HepG2 (cell line): ENCODE measurements around the gene DNAJB6. TPM values are rescaled to one million over a fixed set of nuclear protein-coding genes. Genes with fewer than 3 reads are reported as not detected.

ENCODE experiments used
- CTCF ChIP-seq: sonication (generic); formaldehyde crosslinking; IDR thresholded peaks from 2 replicates; pipeline ENCODE4 v1.5.0; 2020; ENCODE audit warnings: mild to moderate bottlenecking, missing genetic modification reagents, moderate library complexity
- IKZF5 ChIP-seq: IDR thresholded peaks from 2 replicates; pipeline ENCODE4 v1.6.1; 2018; ENCODE audit warnings: missing genetic modification reagents, mild to moderate bottlenecking, missing compliant biosample characterization
- MYPOP ChIP-seq: sonication (generic); formaldehyde crosslinking; IDR thresholded peaks from 2 replicates; pipeline ENCODE4 v1.8.1; 2023; ENCODE audit warnings: mild to moderate bottlenecking, moderate library complexity, missing genetic modification reagents
- POGZ ChIP-seq: sonication (generic); formaldehyde crosslinking; IDR thresholded peaks from 2 replicates; pipeline ENCODE4 v1.4.0; 2020; ENCODE audit warnings: mild to moderate bottlenecking, missing genetic modification reagents
- SALL1 ChIP-seq: sonication (generic); formaldehyde crosslinking; IDR thresholded peaks from 2 replicates; pipeline ENCODE4 v1.8.0; 2022; ENCODE audit warnings: mild to moderate bottlenecking, missing genetic modification reagents
- UBTF ChIP-seq: sonication (generic); formaldehyde crosslinking; IDR thresholded peaks from 2 replicates; pipeline ENCODE4 v1.4.0; 2020; ENCODE audit warnings: mild to moderate bottlenecking, missing genetic modification reagents
- ZBED4 ChIP-seq: sonication (generic); formaldehyde crosslinking; IDR thresholded peaks from 2 replicates; pipeline ENCODE4 v1.4.0; 2020; ENCODE audit warnings: missing genetic modification reagents, borderline replicate concordance
- ZBTB21 ChIP-seq: sonication (generic); formaldehyde crosslinking; IDR thresholded peaks from 2 replicates; pipeline ENCODE4 v1.4.0; 2020; ENCODE audit warnings: missing genetic modification reagents
- ZNF275 ChIP-seq: sonication (generic); formaldehyde crosslinking; IDR thresholded peaks from 2 replicates; pipeline ENCODE4 v1.8.0; 2022; ENCODE audit warnings: missing genetic modification reagents, mild to moderate bottlenecking, inconsistent platforms, borderline replicate concordance
- ZNF597 ChIP-seq: sonication (generic); formaldehyde crosslinking; IDR thresholded peaks from 2 replicates; pipeline ENCODE4 v1.5.0; 2020; ENCODE audit warnings: missing genetic modification reagents
- ZNF781 ChIP-seq: sonication (generic); formaldehyde crosslinking; IDR thresholded peaks from 2 replicates; pipeline ENCODE4 v1.5.1; 2020; ENCODE audit warnings: borderline replicate concordance, mild to moderate bottlenecking, missing genetic modification reagents; ENCODE audit errors: not compliant biosample characterization
- polyA plus RNA-seq, 8 experiments: library from polyadenylated mRNA; depleted of rRNA in 3 of 8; stranded (reverse) in 7 of 8; unstranded in 1 of 8; fragments of >200 nt; fragmentation: Illumina TruSeq in 4 of 8; extraction: Trizol in 4 of 8; gene quantifications; 2 replicates each; pipeline versions ENCODE4 v1.2.1 to v1.2.3, GENCODE V29; 2011 to 2016; ENCODE audit warnings: low read depth in 4 of 8, missing spikeins in 1 of 8, mixed read lengths in 1 of 8; ENCODE audit not compliant: insufficient read depth in 1 of 8
- total RNA-seq, 5 experiments: library from RNA; depleted of rRNA; stranded (reverse); fragments of >200 nt; fragmentation: Illumina TruSeq; extraction: Trizol; gene quantifications; 2 replicates each; pipeline ENCODE4 v1.2.3, GENCODE V29; 2016; ENCODE audit warnings: low read depth in 1 of 5

DNAJB6 gene
- total and polyA plus RNA-seq, 2 of the 13 experiments (the other 11 are each of a cell fraction or from before 2014, with no cell fraction given) = 29.9 to 53.9 TPM

- TF ChIP-seq ZNF275 (CRISPR knock-in tag) (peak; percentile 34; the same call in 1 of the 2 replicates), CTCF (CRISPR knock-in tag) (no peak), POGZ (0 out of 2 replicates have a peak, but pooled peaks have one; percentile 16), ZBED4 (0 out of 2 replicates have a peak, but pooled peaks have one; percentile 40), MYPOP (CRISPR knock-in tag) (0 out of 2 replicates have a peak, but pooled peaks have one; percentile 45), IKZF5 (CRISPR knock-in tag) (0 out of 2 replicates have a peak, but pooled peaks have one; percentile 30), ZNF597 (CRISPR knock-in tag) (no peak), ZBTB21 (CRISPR knock-in tag) (peak; percentile 82), SALL1 (CRISPR knock-in tag) (peak; percentile 66), UBTF (peak; percentile 60; the same call in 1 of the 2 replicates), ZNF781 (CRISPR knock-in tag) (no peak)
These were observed at the start of gene DNAJB6 (continued) for GRCh38 chr7:157336383-157337315.
